Lung (tissue), 12 donors: ENCODE measurements around the gene TDRD12. TPM values are rescaled to one million over a fixed set of nuclear protein-coding genes. Genes with fewer than 3 reads are reported as not detected.
"Not testable (repeated sequence)": the region's sequence is repeated elsewhere in the genome, so short reads cannot be mapped to it uniquely, and the experiment has no call there.

Experiments used
- ATAC-seq: fragments of 200-7000 bp; cut with Tn5 transposase; one replicate; pipeline ENCODE4 v1.9.1; 2020; ENCODE audit warnings: moderate number of reproducible peaks; ENCODE audit not compliant: insufficient read depth, low FRiP score
- DNase-seq, 3 donors: peaks; one replicate each; pipeline ENCODE4 v3.0.0-alpha.2; 2013 to 2017
- H3K27ac ChIP-seq, 2 donors: one replicate each; pipeline ENCODE4 v1.5.1; 2013; ENCODE audit warnings: mild to moderate bottlenecking in 2 of 2, moderate library complexity in 2 of 2, control low read depth in 1 of 2, inconsistent platforms in 1 of 2, low read depth in 1 of 2, low read length in 1 of 2
- H3K27me3 ChIP-seq, 3 donors: one replicate each; pipeline ENCODE4 v1.5.1; 2013; ENCODE audit warnings: low read length in 2 of 3; ENCODE audit not compliant: control insufficient read depth in 3 of 3, insufficient read depth in 3 of 3
- H3K36me3 ChIP-seq, 4 donors: one replicate each; pipeline ENCODE4 v1.5.1; 2013; ENCODE audit warnings: low read length in 4 of 4, mild to moderate bottlenecking in 1 of 4, moderate library complexity in 1 of 4; ENCODE audit not compliant: control insufficient read depth in 4 of 4, insufficient read depth in 4 of 4
- H3K4me1 ChIP-seq, 5 donors: one replicate each; pipeline ENCODE4 v1.5.1; 2013; ENCODE audit warnings: low read length in 5 of 5, mild to moderate bottlenecking in 2 of 5, moderate library complexity in 1 of 5; ENCODE audit not compliant: control insufficient read depth in 5 of 5, insufficient read depth in 5 of 5
- H3K4me3 ChIP-seq: one replicate; pipeline ENCODE4 v1.5.1; 2013; ENCODE audit warnings: mild to moderate bottlenecking, control low read depth, moderate library complexity
- H3K9ac ChIP-seq, 2 donors: one replicate each; pipeline ENCODE4 v1.5.1; 2013; ENCODE audit warnings: low read length in 2 of 2, control low read depth in 1 of 2; ENCODE audit not compliant: insufficient read depth in 1 of 2
- H3K9me3 ChIP-seq, 4 donors: one replicate each; pipeline ENCODE4 v1.5.1; 2013; ENCODE audit warnings: low read length in 3 of 4, mild to moderate bottlenecking in 1 of 4, moderate library complexity in 1 of 4; ENCODE audit not compliant: control insufficient read depth in 4 of 4, insufficient read depth in 3 of 4
- CTCF ChIP-seq: IDR thresholded peaks from 2 replicates; pipeline ENCODE4 v1.5.1; 2012; ENCODE audit warnings: mild to moderate bottlenecking; ENCODE audit errors: control extremely low read depth, extremely low read depth
- WGBS, 2 donors: extraction: QIAGEN DNeasy Blood & Tissue Kit; methylation state at CpG; one replicate each; pipeline ENCODE4 v1.1.7; 2013; 5-methylcytosine and 5-hydroxymethylcytosine counted together
- polyA plus RNA-seq, 2 donors: library from polyadenylated mRNA; stranded (reverse); fragments of 200-250 nt; gene quantifications; one replicate each; pipeline ENCODE4 v1.2.1, GENCODE V29; 2013
- total RNA-seq, 2 donors: library from RNA; depleted of rRNA in 1 of 2; stranded (reverse); fragments of >200 nt in 1 of 2; gene quantifications; one replicate each; pipeline ENCODE4 v1.2.1, GENCODE V29; 2014 to 2021
- donor health status: control.
- donor health status: control.
- donor health status: Bipolar disorder and iron deficiency.
- donor health status: healthy.
- donor health status: DM: yes; HTN: yes; CAD: no.

The TDRD12 gene
- total and polyA plus RNA-seq, 4 donors, result 0.08 to 0.14 (median 0.10) TPM

GRCh38 chr19:32852216-32852615 lies 132.6 kb downstream of the TDRD12 start:
- no peaks in the 10 kb centered on the region for H3K27me3 ChIP-seq
- WGBS, 2 donors, result 91 to 93% methylated on average over 6 of the region's 6 CpGs
- H3K4me1 ChIP-seq, result no peaks in the 10 kb centered on the region
- H3K4me3 ChIP-seq, result no peak overlapping the region
- DNase-seq, result no peak
- ATAC-seq, result no peak
- H3K9me3 ChIP-seq, result no peaks in the 10 kb centered on the region
- TF ChIP-seq CTCF, result no peak
- H3K9ac ChIP-seq, result no peak overlapping the region
- H3K27ac ChIP-seq, result no peak overlapping the region
- H3K36me3 ChIP-seq, result no peaks in the 10 kb centered on the region

- H3K4me3 ChIP-seq, DNase-seq, H3K9ac ChIP-seq, ATAC-seq, H3K9me3 ChIP-seq, H3K27ac ChIP-seq, H3K27me3 ChIP-seq, H3K36me3 ChIP-seq, H3K4me1 ChIP-seq: not testable (repeated sequence)
- WGBS, 2 donors, result 94 to 95% methylated on average over 7 of the region's 7 CpGs
These were observed 137.3 kb downstream of the TDRD12 start for GRCh38 chr19:32856818-32857217.

GRCh38 chr19:32857584-32857983 lies 138.0 kb downstream of the TDRD12 start:
- no peak for DNase-seq

GRCh38 chr19:32858155-32858554 lies 138.6 kb downstream of the TDRD12 start:
- Histone ChIP-seq H3K9me3 (no peaks in the 10 kb centered on the region), H3K4me1 (no peaks in the 10 kb centered on the region), H3K9ac (no peak overlapping the region), H3K4me3 (no peak overlapping the region), H3K27ac (no peak overlapping the region), H3K36me3 (no peaks in the 10 kb centered on the region), H3K27me3 (no peaks in the 10 kb centered on the region)
- no peak for TF ChIP-seq CTCF
- DNase-seq, result no peak
- WGBS, 2 donors, result 90 to 91% methylated on average over 13 of the region's 13 CpGs
- no peak for ATAC-seq

More at GRCh38 chr19:32857584-32857983, 138.0 kb downstream of the TDRD12 start:
- no peak for TF ChIP-seq CTCF
- no peaks in the 10 kb centered on the region for H3K4me1 ChIP-seq
- no peak for ATAC-seq
- WGBS, 2 donors, result 88 to 91% methylated on average over 5 of the region's 5 CpGs
- H3K36me3 ChIP-seq, result no peaks in the 10 kb centered on the region
- no peak overlapping the region for H3K27ac ChIP-seq
- H3K27me3 ChIP-seq, result no peaks in the 10 kb centered on the region
- H3K9me3 ChIP-seq, result no peaks in the 10 kb centered on the region
- H3K4me3 ChIP-seq, result no peak overlapping the region
- no peak overlapping the region for H3K9ac ChIP-seq
